PC-3 (cell line): ENCODE measurements around the gene C2CD4A. TPM values are rescaled to one million over a fixed set of nuclear protein-coding genes. Genes with fewer than 3 reads are reported as not detected.

Experiments used
- ATAC-seq: fragments of 200-7000 bp; cut with Tn5 transposase; 2 replicates; pipeline ENCODE4 v1.9.1; 2020; ENCODE audit warnings: mild to moderate bottlenecking, moderate library complexity
- BruUV-seq: library from RNA; stranded (reverse); fragments of 400-500 nt; replicated peaks from 2 replicates; lab custom pipeline; 2021; lab: Mats Ljungman, UMichigan
- CTCF ChIA-PET: fragments of 300-600 bp; sonication (Branson Sonifier 250); formaldehyde crosslinking; loops from one replicate; lab custom pipeline; 2022; ENCODE audit warnings: antibody characterized with exemption; lab: Charles Lee
- POLR2A ChIA-PET: fragments of 300-600 bp; sonication (Branson Sonifier 250); formaldehyde crosslinking; loops from one replicate; lab custom pipeline; 2022; ENCODE audit warnings: antibody characterized with exemption; ENCODE audit not compliant: unreplicated experiment; lab: Charles Lee
- DNase-seq: peaks from one replicate; pipeline ENCODE4 v3.0.0-alpha.2; 2015
- H2AFZ ChIP-seq: fragments of 300-600 bp; sonication (generic); 2 replicates; pipeline ENCODE4 v1.6.0; 2016; ENCODE audit warnings: antibody characterized with exemption, low read length
- H3F3A ChIP-seq: fragments of 300-600 bp; sonication (generic); one replicate; pipeline ENCODE4 v1.6.0; 2017; ENCODE audit warnings: antibody characterized with exemption, low read length, control low read depth, mild to moderate bottlenecking; ENCODE audit not compliant: unreplicated experiment
- H3K27ac ChIP-seq: fragments of 300-600 bp; sonication (generic); 2 replicates; pipeline ENCODE4 v1.5.1; 2016; ENCODE audit warnings: mild to moderate bottlenecking, low read length
- H3K27me3 ChIP-seq: fragments of 300-600 bp; sonication (generic); 2 replicates; pipeline ENCODE4 v1.6.1; 2016; ENCODE audit warnings: low read length, mixed read lengths
- H3K36me3 ChIP-seq: fragments of 300-600 bp; sonication (generic); 2 replicates; pipeline ENCODE4 v1.6.1; 2016; ENCODE audit warnings: low read depth, mixed run types, low read length, mixed read lengths
- H3K4me1 ChIP-seq: fragments of 300-600 bp; sonication (generic); 2 replicates; pipeline ENCODE4 v1.5.1; 2016; ENCODE audit warnings: low read length; ENCODE audit not compliant: insufficient read depth
- H3K4me2 ChIP-seq: fragments of 300-600 bp; sonication (generic); 2 replicates; pipeline ENCODE4 v1.6.0; 2016; ENCODE audit warnings: low read length
- H3K4me3 ChIP-seq: fragments of 300-600 bp; sonication (generic); 2 replicates; pipeline ENCODE4 v1.5.1; 2016; ENCODE audit warnings: mild to moderate bottlenecking, low read length, mixed read lengths
- H3K79me2 ChIP-seq: fragments of 300-600 bp; sonication (generic); 2 replicates; pipeline ENCODE4 v1.6.1; 2017; ENCODE audit warnings: low read length, mixed read lengths
- H3K9ac ChIP-seq: fragments of 300-600 bp; sonication (generic); 2 replicates; pipeline ENCODE4 v1.6.0; 2016; ENCODE audit warnings: mild to moderate bottlenecking, low read length
- H3K9me2 ChIP-seq: fragments of 300-600 bp; sonication (generic); replicated peaks from 2 replicates; pipeline ENCODE4 v1.6.1; 2016; ENCODE audit warnings: mixed run types, low read length, mixed read lengths
- H3K9me3 ChIP-seq: fragments of 300-600 bp; sonication (generic); 2 replicates; pipeline ENCODE4 v1.6.1; 2016; ENCODE audit warnings: low read length, mixed read lengths
- H4K20me1 ChIP-seq: fragments of 300-600 bp; sonication (generic); 2 replicates; pipeline ENCODE4 v1.6.1; 2016; ENCODE audit warnings: low read length, mixed read lengths
- EZH2 ChIP-seq: fragments of 300-600 bp; sonication (generic); IDR thresholded peaks from one replicate; pipeline ENCODE4 v1.6.1; 2017; ENCODE audit warnings: antibody characterized with exemption, mild to moderate bottlenecking, low read length; ENCODE audit not compliant: unreplicated experiment
- EZH2phosphoT487 ChIP-seq: fragments of 300-600 bp; sonication (generic); IDR thresholded peaks from 2 replicates; pipeline ENCODE4 v1.6.1; 2018; ENCODE audit warnings: mild to moderate bottlenecking, antibody characterized with exemption, low read length, borderline replicate concordance
- intact Hi-C: fragments of 100-400 bp; cut with micrococcal nuclease; formaldehyde crosslinking; loops from 2 replicates; pipeline ENCODE4 v1.9.0; 2023
- total RNA-seq: library from RNA; depleted of rRNA; stranded (reverse); fragments of >200 nt; gene quantifications from 2 replicates; pipeline ENCODE4 v1.2.3, GENCODE V29; 2014
- TF ChIP-seq, protein P1 (sequence below): fragments of 300-600 bp; sonication (generic); conservative IDR thresholded peaks from 2 replicates; pipeline ENCODE4 v1.5.1; 2017; ENCODE audit warnings: antibody characterized with exemption, low read depth, mild to moderate bottlenecking, low read length

The C2CD4A gene
- total RNA-seq, 1 experiment from 2014 or later, result 0.11 TPM

DNA sequence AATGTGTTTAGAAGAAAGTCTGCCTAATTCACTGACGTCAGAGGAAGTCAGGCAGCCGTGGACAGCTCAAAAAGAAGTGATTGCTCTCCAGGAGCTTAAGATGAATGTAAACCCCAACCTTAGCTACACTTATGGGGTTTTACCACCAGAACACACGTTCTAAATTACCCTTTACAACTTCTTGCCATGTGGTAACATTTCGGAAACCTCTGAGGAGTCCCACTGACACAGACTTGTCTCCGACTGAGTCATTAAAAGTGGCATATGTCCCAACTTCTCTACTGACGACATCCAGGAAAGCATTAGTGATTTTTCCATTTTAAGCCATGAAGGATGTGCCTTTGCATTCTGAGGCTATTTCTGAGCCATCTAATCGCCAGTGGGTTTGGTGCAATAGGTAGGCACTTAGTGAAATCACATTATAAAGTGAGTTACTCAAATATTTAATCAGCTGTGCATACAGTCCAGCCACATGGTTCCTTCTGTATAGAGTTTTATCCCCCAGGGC lies 32.4 kb downstream of the C2CD4A start:
- Histone ChIP-seq H3K27me3 (no peaks in the 10 kb centered on the region), H3F3A (no peaks in the 10 kb centered on the region), H3K4me3 (peak overlapping the region; percentile 22; the same call in 1 of the 2 replicates), H3K4me2 (peak overlapping the region; percentile 61), H3K36me3 (no peaks in the 10 kb centered on the region), H3K9ac (peak overlapping the region; percentile 22), H3K4me1 (peaks cover 7% of the 10 kb centered on the region), H3K9me2 (no peaks in the 10 kb centered on the region), H4K20me1 (no peaks in the 10 kb centered on the region), H3K9me3 (no peaks in the 10 kb centered on the region), H2AFZ (peak overlapping the region; percentile 56; the same call in 1 of the 2 replicates), H3K27ac (peak overlapping the region; percentile 59), H3K79me2 (no peaks in the 10 kb centered on the region)
- TSS peak; percentile 55 for BruUV-seq
- POLR2A ChIA-PET, result no interaction called here
- ATAC-seq (peak; percentile 87), DNase-seq (peak; percentile 74)
- TF ChIP-seq, protein P1, sequence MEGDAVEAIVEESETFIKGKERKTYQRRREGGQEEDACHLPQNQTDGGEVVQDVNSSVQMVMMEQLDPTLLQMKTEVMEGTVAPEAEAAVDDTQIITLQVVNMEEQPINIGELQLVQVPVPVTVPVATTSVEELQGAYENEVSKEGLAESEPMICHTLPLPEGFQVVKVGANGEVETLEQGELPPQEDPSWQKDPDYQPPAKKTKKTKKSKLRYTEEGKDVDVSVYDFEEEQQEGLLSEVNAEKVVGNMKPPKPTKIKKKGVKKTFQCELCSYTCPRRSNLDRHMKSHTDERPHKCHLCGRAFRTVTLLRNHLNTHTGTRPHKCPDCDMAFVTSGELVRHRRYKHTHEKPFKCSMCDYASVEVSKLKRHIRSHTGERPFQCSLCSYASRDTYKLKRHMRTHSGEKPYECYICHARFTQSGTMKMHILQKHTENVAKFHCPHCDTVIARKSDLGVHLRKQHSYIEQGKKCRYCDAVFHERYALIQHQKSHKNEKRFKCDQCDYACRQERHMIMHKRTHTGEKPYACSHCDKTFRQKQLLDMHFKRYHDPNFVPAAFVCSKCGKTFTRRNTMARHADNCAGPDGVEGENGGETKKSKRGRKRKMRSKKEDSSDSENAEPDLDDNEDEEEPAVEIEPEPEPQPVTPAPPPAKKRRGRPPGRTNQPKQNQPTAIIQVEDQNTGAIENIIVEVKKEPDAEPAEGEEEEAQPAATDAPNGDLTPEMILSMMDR, result no peak
- no peak for TF ChIP-seq EZH2phosphoT487
- TF ChIP-seq EZH2, result no peak
- intact Hi-C loops, result loop anchor here (1.0 kb wide), 1 partner anchor 25 kb away; no protein-coding TSS in a partner anchor
- CTCF ChIA-PET, result no interaction called here

- H3K27ac ChIP-seq, result no peak overlapping the region
- no peak for DNase-seq
- H3K9me3 ChIP-seq, result no peaks in the 10 kb centered on the region
- POLR2A ChIA-PET, result no interaction called here
- CTCF ChIA-PET, result no interaction called here
- H3F3A ChIP-seq, result no peaks in the 10 kb centered on the region
- H3K4me1 ChIP-seq, result peaks cover 13% of the 10 kb centered on the region
- H4K20me1 ChIP-seq, result no peaks in the 10 kb centered on the region
- H3K9ac ChIP-seq, result no peak overlapping the region
- no peak overlapping the region for H3K4me2 ChIP-seq
- H2AFZ ChIP-seq, result no peak overlapping the region
- no TSS peak for BruUV-seq
- TF ChIP-seq, protein P1, result no peak
- H3K9me2 ChIP-seq, result no peaks in the 10 kb centered on the region
- intact Hi-C loops, result no loop called here
- H3K36me3 ChIP-seq, result no peaks in the 10 kb centered on the region
- no peaks in the 10 kb centered on the region for H3K79me2 ChIP-seq
- H3K4me3 ChIP-seq, result no peak overlapping the region
- H3K27me3 ChIP-seq, result no peaks in the 10 kb centered on the region
- ATAC-seq, result no peak
These were observed 36.7 kb downstream of the C2CD4A start for GRCh38 chr15:62103431-62103830.

DNA sequence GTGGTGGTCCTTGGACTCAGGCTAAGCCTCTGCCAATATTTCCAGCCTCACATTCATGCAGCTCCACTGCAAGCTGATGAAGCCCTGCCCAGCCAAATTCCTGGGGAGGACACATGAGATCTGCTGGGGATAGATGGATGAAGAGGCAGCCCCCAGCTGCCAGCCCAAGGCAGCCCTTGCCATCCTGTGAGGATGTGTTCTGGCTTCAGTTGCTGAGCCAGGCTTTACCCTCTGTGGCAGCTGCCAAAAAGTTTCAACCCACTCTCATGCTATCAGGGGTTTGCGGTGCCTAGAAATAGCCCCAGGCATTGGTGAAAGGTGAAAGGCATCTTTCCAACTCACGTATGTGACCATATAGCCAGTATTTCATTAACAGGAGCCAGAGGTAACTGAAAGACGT lies 37.6 kb downstream of the C2CD4A start:
- Histone ChIP-seq H3K27ac (no peak overlapping the region), H3K36me3 (no peaks in the 10 kb centered on the region), H3F3A (no peaks in the 10 kb centered on the region), H3K9me2 (no peaks in the 10 kb centered on the region), H3K4me3 (no peak overlapping the region), H3K79me2 (no peaks in the 10 kb centered on the region), H2AFZ (no peak overlapping the region), H3K4me2 (no peak overlapping the region), H3K4me1 (peaks cover 7% of the 10 kb centered on the region), H4K20me1 (no peaks in the 10 kb centered on the region), H3K27me3 (no peaks in the 10 kb centered on the region), H3K9ac (no peak overlapping the region), H3K9me3 (no peaks in the 10 kb centered on the region)
- intact Hi-C loops, result no loop called here
- no peak for ATAC-seq
- POLR2A ChIA-PET, result no interaction called here
- no peak for DNase-seq
- CTCF ChIA-PET, result no interaction called here
- TF ChIP-seq EZH2 (no peak), EZH2phosphoT487 (no peak)
- TF ChIP-seq, protein P1, result no peak
- BruUV-seq, result no TSS peak
